ENCODE measurements around the gene TNFAIP3. TPM values are rescaled to one million over a fixed set of nuclear protein-coding genes. Genes with fewer than 3 reads are reported as not detected.
"Not testable (repeated sequence)": the region's sequence is repeated elsewhere in the genome, so short reads cannot be mapped to it uniquely, and the experiment has no call there.

TNFAIP3 gene
- total RNA-seq, 1 donor from 2014 or later = 56.3 TPM

DNA sequence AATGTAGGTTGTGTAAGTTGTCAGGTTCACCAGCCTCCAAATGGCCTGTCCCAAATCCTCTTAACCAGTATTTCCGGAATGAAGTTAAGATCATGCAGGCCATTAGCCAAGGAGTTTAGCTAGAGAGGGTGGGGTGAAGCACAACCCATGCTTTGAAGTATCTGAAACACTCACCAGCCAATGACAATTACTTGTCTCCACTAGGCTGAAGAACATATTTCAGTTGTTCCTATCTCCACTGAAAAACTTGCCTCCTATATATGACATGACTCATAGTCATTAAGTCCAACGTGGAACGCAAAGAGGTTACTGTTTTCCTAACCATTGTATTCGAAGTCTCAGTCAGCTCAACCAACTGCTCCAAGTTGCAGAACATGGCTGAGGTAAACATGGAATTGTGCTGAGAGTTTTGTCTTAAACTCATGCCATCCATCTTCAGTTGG lies 37.4 kb upstream of the TNFAIP3 start:
- Histone ChIP-seq H3K36me3 (ENCODE audit: control insufficient read depth, insufficient read depth, low read length) (no peaks in the 10 kb centered on the region), H3K4me3 (ENCODE audit: low read depth, low read length) (no peak overlapping the region), H3K27me3 (ENCODE audit: control insufficient read depth, insufficient read depth, low read length) (no peaks in the 10 kb centered on the region)
- no peak for DNase-seq (ENCODE audit: low read depth)
- TF ChIP-seq, protein P1, sequence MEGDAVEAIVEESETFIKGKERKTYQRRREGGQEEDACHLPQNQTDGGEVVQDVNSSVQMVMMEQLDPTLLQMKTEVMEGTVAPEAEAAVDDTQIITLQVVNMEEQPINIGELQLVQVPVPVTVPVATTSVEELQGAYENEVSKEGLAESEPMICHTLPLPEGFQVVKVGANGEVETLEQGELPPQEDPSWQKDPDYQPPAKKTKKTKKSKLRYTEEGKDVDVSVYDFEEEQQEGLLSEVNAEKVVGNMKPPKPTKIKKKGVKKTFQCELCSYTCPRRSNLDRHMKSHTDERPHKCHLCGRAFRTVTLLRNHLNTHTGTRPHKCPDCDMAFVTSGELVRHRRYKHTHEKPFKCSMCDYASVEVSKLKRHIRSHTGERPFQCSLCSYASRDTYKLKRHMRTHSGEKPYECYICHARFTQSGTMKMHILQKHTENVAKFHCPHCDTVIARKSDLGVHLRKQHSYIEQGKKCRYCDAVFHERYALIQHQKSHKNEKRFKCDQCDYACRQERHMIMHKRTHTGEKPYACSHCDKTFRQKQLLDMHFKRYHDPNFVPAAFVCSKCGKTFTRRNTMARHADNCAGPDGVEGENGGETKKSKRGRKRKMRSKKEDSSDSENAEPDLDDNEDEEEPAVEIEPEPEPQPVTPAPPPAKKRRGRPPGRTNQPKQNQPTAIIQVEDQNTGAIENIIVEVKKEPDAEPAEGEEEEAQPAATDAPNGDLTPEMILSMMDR (IDR thresholded peaks at IDR 0.05; ENCODE audit: insufficient read depth, low read length, poor library complexity, severe bottlenecking) = no peak

DNA sequence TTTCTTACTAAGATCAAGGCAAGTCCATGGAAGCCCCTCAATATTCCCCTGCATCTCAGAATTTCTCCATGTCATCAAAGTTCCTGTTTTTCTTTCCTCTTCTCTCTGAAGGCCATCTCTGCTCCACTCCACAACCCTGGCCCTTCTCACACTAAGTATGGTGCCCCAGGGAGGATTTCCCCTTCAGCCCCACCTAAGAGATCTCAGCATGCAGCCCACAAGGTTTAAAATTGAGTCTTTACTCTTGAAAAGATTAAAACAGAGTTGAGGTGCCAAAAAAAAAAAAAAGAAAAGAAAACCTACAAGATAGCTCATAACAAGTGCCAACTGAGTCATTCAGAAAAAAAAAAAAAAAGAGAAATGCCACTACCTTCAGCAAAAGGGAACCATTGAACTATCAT lies 36.5 kb upstream of the TNFAIP3 start:
- TF ChIP-seq, protein P1 (IDR thresholded peaks at IDR 0.05; ENCODE audit: insufficient read depth, low read length, poor library complexity, severe bottlenecking) = no peak
- no peak for DNase-seq (ENCODE audit: low read depth)
- H3K4me3 ChIP-seq (ENCODE audit: low read depth, low read length) = no peak overlapping the region

DNA sequence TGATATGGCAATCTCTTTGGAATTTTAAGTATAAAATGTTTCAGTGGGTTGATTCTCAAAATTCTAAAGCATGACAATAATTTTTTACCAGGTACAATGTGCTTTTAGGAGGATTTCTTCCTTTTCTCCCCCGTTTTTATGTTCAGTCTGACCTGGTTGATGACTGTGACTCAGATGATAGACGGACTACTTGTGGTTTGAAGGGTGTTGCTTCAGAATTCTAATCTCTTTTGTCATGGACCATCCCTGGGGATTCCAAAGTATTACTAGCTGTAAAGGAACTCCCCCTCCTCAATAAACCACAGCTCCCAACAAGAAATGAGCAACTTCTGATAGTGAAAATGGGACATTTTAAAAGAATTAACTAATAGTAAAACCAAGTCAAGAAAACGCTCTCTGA lies 34.9 kb upstream of the TNFAIP3 start:
- TF ChIP-seq, protein P1 (IDR thresholded peaks at IDR 0.05; ENCODE audit: insufficient read depth, low read length, poor library complexity, severe bottlenecking) = no peak

More for the DNA sequence above, 36.5 kb upstream of the TNFAIP3 start:
- H3K27me3 ChIP-seq (ENCODE audit: control insufficient read depth, insufficient read depth, low read length) = no peaks in the 10 kb centered on the region
- H3K36me3 ChIP-seq (ENCODE audit: control insufficient read depth, insufficient read depth, low read length) = no peaks in the 10 kb centered on the region

DNA sequence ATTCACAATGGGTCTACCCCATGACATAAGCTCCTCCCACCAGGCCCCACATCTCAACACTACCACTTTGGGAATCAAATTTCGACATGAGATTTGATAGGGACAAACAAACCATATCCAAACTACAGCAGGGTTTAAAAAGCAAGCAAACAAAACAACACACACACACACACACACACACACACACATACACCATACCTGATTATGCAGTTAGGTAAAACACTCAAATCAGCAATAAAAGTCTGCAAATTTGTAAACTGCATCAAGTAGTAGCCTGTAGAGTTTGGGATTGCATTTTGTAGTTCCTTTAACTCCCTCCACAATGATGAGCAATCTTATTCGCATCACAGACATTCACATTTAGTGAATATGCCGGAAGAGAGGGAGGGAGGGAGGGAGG lies 32.6 kb upstream of the TNFAIP3 start:
- DNase-seq (ENCODE audit: low read depth) = no peak
- no peaks in the 10 kb centered on the region for H3K27me3 ChIP-seq (ENCODE audit: control insufficient read depth, insufficient read depth, low read length)
- TF ChIP-seq, protein P1 (IDR thresholded peaks at IDR 0.05; ENCODE audit: insufficient read depth, low read length, poor library complexity, severe bottlenecking) = no peak
- H3K4me3 ChIP-seq (ENCODE audit: low read depth, low read length) = no peak overlapping the region
- H3K36me3 ChIP-seq (ENCODE audit: control insufficient read depth, insufficient read depth, low read length) = no peaks in the 10 kb centered on the region

More for the DNA sequence above, 34.9 kb upstream of the TNFAIP3 start:
- Histone ChIP-seq H3K36me3 (ENCODE audit: control insufficient read depth, insufficient read depth, low read length) (no peaks in the 10 kb centered on the region), H3K27me3 (ENCODE audit: control insufficient read depth, insufficient read depth, low read length) (no peaks in the 10 kb centered on the region), H3K4me3 (ENCODE audit: low read depth, low read length) (no peak overlapping the region)
- DNase-seq (ENCODE audit: low read depth) = peak; percentile 95

DNA sequence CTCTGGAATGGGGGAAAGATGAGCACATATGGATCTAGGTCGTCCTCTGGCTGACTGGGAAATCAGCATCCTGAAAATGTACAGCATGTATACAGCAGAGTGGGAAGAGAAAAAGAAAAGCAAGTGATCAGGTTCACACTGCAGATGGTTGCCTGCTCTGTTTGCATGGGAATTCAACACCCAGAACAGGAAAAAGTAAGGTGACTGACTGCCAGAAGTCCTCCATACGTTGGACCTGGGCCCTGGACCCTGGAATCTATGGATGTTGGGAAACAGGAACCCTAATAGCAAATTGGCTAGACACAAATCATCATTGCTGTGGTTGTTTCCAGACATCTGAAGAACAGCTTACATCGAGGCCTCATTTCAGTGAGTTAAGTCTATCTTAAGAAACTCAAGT lies 30.3 kb upstream of the TNFAIP3 start:
- Histone ChIP-seq H3K36me3 (ENCODE audit: control insufficient read depth, insufficient read depth, low read length) (no peaks in the 10 kb centered on the region), H3K4me3 (ENCODE audit: low read depth, low read length) (no peak overlapping the region), H3K27me3 (ENCODE audit: control insufficient read depth, insufficient read depth, low read length) (no peaks in the 10 kb centered on the region)
- TF ChIP-seq, protein P1 (IDR thresholded peaks at IDR 0.05; ENCODE audit: insufficient read depth, low read length, poor library complexity, severe bottlenecking) = no peak
- no peak for DNase-seq (ENCODE audit: low read depth)

DNA sequence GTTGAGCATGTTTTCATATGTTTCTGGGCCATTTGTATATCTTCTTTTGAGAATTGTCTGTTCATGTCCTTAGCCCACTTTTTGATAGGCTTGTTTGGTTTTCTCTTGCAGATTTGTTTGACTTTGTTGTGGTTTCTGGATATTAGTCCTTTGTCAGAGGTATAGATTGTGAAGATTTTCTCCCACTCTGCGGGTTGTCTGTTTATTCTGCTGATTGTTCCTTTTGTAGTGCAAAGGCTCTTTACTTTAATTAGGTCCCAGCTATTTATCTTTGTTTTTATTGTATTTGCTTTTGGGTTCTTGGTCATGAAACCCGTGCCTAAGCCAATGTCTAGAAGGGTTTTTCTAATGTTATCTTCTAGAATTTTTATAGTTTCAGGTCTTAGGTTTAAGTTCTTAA lies 29.0 kb upstream of the TNFAIP3 start:
- H3K4me3 ChIP-seq (ENCODE audit: low read depth, low read length); H3K36me3 ChIP-seq (ENCODE audit: control insufficient read depth, insufficient read depth, low read length); DNase-seq (ENCODE audit: low read depth); H3K27me3 ChIP-seq (ENCODE audit: control insufficient read depth, insufficient read depth, low read length): not testable (repeated sequence)

DNA sequence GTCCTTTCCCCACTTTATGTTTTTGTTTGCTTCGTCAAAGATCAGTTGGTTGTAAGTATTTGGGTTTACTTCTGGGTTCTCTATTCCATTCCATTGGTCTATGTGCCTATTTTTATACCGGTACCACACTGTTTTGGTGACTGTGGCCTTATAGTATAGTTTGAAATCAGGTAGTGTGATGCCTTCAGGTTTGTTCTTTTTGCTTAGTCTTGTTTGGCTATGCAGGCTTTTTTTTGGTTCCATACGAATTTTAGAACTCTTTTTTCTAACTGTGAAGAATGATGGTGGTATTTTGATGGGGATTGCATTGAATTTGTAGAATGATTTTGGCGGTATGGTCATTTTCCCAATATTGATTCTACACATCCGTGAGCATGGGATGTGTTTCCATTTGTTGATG lies 28.5 kb upstream of the TNFAIP3 start:
- H3K27me3 ChIP-seq (ENCODE audit: control insufficient read depth, insufficient read depth, low read length); DNase-seq (ENCODE audit: low read depth); H3K36me3 ChIP-seq (ENCODE audit: control insufficient read depth, insufficient read depth, low read length); H3K4me3 ChIP-seq (ENCODE audit: low read depth, low read length): not testable (repeated sequence)
